Adrenal gland (tissue), 12 donors: ENCODE data around the gene ST6GALNAC3. TPM values are rescaled to one million over a fixed set of nuclear protein-coding genes. Genes with fewer than 3 reads are reported as not detected.

ENCODE experiments used
- DNase-seq, 7 donors: peaks; one replicate each; pipeline ENCODE4 v3.0.0-alpha.2; 2019 to 2020
- H3K27ac ChIP-seq, 5 donors: fragments of 200-600 bp; sonication (generic) in 4 of 5; 1 replicate in 3 of 5; 2 replicates in 2 of 5; pipeline versions ENCODE4 v1.5.1 to v1.8.0; 2016 to 2020; ENCODE audit warnings: mild to moderate bottlenecking in 1 of 5
- H3K27me3 ChIP-seq: fragments of 200-600 bp; 2 replicates; pipeline ENCODE4 v1.8.0; 2021
- H3K36me3 ChIP-seq, 2 donors: fragments of 200-600 bp; replicated peaks in 1 of 2; 1 replicate in 1 of 2; 2 replicates in 1 of 2; pipeline versions ENCODE4 v1.5.1 to v1.8.0; 2018 to 2022
- H3K4me1 ChIP-seq, 2 donors: fragments of 200-600 bp; replicated peaks in 1 of 2; 1 replicate in 1 of 2; 2 replicates in 1 of 2; pipeline versions ENCODE4 v1.5.1 to v1.8.0; 2018 to 2021
- H3K4me3 ChIP-seq, 4 donors: fragments of 200-600 bp; sonication (generic) in 3 of 4; one replicate each; pipeline ENCODE4 v1.5.1; 2016 to 2018
- H3K9me3 ChIP-seq, 3 donors: fragments of 200-600 bp; sonication (generic) in 1 of 3; replicated peaks in 1 of 3; 1 replicate in 2 of 3; 2 replicates in 1 of 3; pipeline versions ENCODE4 v1.5.1 to v1.8.0; 2016 to 2021
- POLR2A ChIP-seq, 2 donors: fragments of 450-650 bp; IDR thresholded peaks; one replicate each; pipeline ENCODE4 v1.6.1; 2017; ENCODE audit warnings: antibody characterized with exemption in 2 of 2, mild to moderate bottlenecking in 2 of 2, moderate library complexity in 1 of 2
- WGBS, 4 donors: extraction: QIAGEN DNeasy Blood & Tissue Kit in 2 of 4; methylation state at CpG; one replicate each; pipeline versions ENCODE4 v1.1.5 to v1.1.7; 2013 to 2017; 5-methylcytosine and 5-hydroxymethylcytosine counted together
- intact Hi-C, 2 donors: fragments of 100-400 bp; cut with DNase I; formaldehyde crosslinking; loops; one replicate each; pipeline versions ENCODE4 v1.14.1 to v1.15.0; 2022 to 2023
- polyA plus RNA-seq, 3 donors: library from polyadenylated mRNA; stranded (reverse); fragments of 200-250 nt in 2 of 3; fragments of 350-450 nt in 1 of 3; fragmentation: Illumina TruSeq in 1 of 3; extraction: RNeasy Lipid Tissue Mini Kit (QIAGEN cat#74804) in 1 of 3; gene quantifications; one replicate each; pipeline ENCODE4 v1.2.3, GENCODE V29; 2013 to 2014
- total RNA-seq, 9 donors: library from RNA; depleted of rRNA in 4 of 9; stranded (reverse); fragments of >200 nt in 4 of 9; fragments of 120-200 nt in 1 of 9; fragmentation: NEBNext Ultra II Directional in 1 of 9; extraction: Animal tissue kit (Norgen Biotek cat#: 25700) in 1 of 9; gene quantifications; one replicate each; pipeline versions ENCODE4 v1.1.0 to v1.2.4, GENCODE V29; 2013 to 2023
- TF ChIP-seq, protein P1 (sequence below), 6 experiments: fragments of 450-650 bp in 4 of 6; fragments of 200-600 bp in 2 of 6; sonication (generic) in 1 of 6; IDR thresholded peaks; 1 replicate in 5 of 6; 2 replicates in 1 of 6; pipeline versions ENCODE4 v1.5.1 to v1.8.0; 2016 to 2021; ENCODE audit warnings: antibody characterized with exemption in 6 of 6, mild to moderate bottlenecking in 2 of 6, moderate library complexity in 1 of 6
- donor health status: healthy with polysubstance abuse.
- donor health status: Bipolar disorder and iron deficiency.
- donor health status: DM: yes; HTN: yes; CAD: no.
- donor health status: DM: no; HTN: no; CAD: no.
- donor health status: DM: no; HTN: no; CAD: no.
- donor health status: DM: yes; HTN: yes; CAD: no.

The ST6GALNAC3 gene
- total and polyA plus RNA-seq, 12 donors: 1.4 to 11.5 (median 5.9) TPM

DNA sequence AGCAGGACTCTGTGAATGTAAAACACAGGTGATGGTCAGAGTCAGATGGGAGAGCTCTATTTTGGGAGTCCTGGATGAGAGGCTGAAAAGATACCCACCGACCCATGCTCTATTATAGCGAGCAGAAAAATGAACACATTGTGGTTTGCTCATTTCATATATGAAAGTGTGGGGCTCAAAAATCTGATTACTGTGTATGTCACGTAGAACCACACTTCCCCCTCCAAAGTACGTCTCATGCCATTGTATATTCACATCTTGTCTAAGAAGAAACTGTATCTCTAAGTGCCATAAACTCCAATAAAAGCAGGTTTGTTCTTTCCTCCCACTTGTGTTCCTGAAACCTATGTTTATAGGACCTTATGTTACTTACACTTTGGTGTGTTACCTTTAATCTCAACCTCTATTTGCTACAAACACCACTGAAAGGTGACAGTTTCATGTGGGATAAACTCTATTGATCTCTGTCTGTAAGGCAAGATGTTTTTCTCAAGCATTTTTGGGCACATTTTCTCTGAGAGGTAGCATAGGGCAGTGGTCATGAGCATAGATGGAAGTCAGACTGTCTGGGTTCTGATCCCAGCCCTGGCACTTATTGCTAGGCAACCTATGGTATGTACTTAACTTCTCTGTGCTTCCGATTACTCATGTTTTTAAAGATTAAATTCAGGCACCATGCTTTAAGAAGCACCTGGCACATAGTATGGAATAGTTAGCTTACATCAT lies 214.4 kb downstream of the ST6GALNAC3 start:
- no peak for TF ChIP-seq POLR2A (IDR thresholded peaks at IDR 0.05)
- TF ChIP-seq, protein P1, sequence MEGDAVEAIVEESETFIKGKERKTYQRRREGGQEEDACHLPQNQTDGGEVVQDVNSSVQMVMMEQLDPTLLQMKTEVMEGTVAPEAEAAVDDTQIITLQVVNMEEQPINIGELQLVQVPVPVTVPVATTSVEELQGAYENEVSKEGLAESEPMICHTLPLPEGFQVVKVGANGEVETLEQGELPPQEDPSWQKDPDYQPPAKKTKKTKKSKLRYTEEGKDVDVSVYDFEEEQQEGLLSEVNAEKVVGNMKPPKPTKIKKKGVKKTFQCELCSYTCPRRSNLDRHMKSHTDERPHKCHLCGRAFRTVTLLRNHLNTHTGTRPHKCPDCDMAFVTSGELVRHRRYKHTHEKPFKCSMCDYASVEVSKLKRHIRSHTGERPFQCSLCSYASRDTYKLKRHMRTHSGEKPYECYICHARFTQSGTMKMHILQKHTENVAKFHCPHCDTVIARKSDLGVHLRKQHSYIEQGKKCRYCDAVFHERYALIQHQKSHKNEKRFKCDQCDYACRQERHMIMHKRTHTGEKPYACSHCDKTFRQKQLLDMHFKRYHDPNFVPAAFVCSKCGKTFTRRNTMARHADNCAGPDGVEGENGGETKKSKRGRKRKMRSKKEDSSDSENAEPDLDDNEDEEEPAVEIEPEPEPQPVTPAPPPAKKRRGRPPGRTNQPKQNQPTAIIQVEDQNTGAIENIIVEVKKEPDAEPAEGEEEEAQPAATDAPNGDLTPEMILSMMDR (IDR thresholded peaks at IDR 0.05): no peak
- Histone ChIP-seq H3K4me1 (no peaks in the 10 kb centered on the region), H3K36me3 (no peaks in the 10 kb centered on the region), H3K27me3 (no peaks in the 10 kb centered on the region), H3K27ac (no peak overlapping the region), H3K9me3 (no peaks in the 10 kb centered on the region), H3K4me3 (no peak overlapping the region)
- WGBS, 4 donors: 85 to 94% (median 90%) methylated on average over 5 of the region's 5 CpGs
- intact Hi-C loops: no loop called here
- no peak for DNase-seq

DNA sequence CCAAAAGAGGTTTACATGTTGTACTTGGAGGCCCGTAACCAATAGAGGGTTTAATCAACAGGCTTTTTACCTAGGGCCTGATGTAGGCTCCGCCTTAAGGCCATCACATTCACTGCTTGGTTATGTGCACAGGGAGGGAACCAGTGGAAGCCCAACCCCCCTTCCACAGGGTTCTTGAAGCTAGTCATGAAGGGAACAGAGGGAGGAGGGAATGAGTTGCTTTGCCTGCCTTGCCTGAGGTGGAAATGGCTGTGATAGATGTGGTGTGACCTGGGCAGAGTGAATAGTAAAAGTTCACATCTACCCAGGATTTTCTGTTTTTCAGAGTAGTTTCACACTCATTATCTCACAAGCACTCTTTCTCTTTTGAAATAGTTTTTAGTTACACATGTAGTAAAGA lies 215.1 kb downstream of the ST6GALNAC3 start:
- intact Hi-C loops: no loop called here
- WGBS, 4 donors: 79 to 100% (median 85%) methylated on average over 2 of the region's 2 CpGs

DNA sequence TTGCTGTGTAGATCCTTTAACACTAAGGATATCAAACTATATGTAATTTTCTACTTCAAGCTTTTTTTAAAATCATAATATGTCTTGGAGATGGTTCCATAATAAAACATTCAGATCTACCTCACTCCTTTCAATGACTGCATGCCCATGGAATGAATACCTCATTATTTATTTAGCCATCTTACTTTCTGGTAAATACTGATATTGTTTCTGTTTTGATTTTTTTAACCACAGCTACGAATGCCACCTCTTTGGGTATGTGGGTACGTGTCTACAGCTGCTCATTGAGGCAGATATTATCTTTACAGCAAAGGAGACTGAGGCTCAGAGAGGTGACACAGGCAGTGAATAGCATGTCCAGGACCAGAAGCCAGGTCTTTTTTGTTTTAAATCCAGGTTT lies 215.7 kb downstream of the ST6GALNAC3 start:
- no peak overlapping the region for H3K27ac ChIP-seq
- H3K27me3 ChIP-seq: no peaks in the 10 kb centered on the region
- TF ChIP-seq, protein P1 (IDR thresholded peaks at IDR 0.05): no peak
- TF ChIP-seq POLR2A (IDR thresholded peaks at IDR 0.05): no peak
- no peaks in the 10 kb centered on the region for H3K4me1 ChIP-seq
- intact Hi-C loops: no loop called here
- H3K36me3 ChIP-seq: no peaks in the 10 kb centered on the region
- 74 to 89% (median 85%) methylated on average over 2 of the region's 2 CpGs for WGBS, 4 donors
- no peak for DNase-seq
- H3K9me3 ChIP-seq: no peaks in the 10 kb centered on the region
- H3K4me3 ChIP-seq: no peak overlapping the region

More for the DNA sequence above, 215.1 kb downstream of the ST6GALNAC3 start:
- no peak for DNase-seq
- Histone ChIP-seq H3K27me3 (no peaks in the 10 kb centered on the region), H3K9me3 (no peaks in the 10 kb centered on the region), H3K4me1 (no peaks in the 10 kb centered on the region), H3K36me3 (no peaks in the 10 kb centered on the region), H3K27ac (no peak overlapping the region), H3K4me3 (no peak overlapping the region)
- TF ChIP-seq, protein P1 (IDR thresholded peaks at IDR 0.05): no peak
- TF ChIP-seq POLR2A (IDR thresholded peaks at IDR 0.05): no peak

DNA sequence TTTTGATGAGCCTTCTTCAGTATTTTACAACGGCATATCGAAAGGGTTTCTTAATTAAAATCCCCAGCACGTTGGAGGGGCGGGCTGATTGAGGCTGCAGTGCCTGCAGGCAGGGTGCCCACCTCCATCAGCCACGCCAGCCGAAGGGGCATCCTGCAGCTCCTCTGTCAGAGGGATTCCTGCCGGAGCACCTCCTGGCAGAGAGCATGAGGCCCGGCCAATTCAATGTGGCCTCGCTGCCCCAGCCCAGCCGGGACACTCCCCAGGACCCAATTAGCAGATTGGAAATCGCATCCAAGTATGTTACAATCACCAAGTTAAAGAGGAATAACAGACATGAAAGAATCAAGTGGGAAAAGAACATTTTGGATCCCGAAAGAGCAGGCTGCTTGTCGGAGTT lies 216.6 kb downstream of the ST6GALNAC3 start:
- H3K4me1 ChIP-seq: no peaks in the 10 kb centered on the region
- no peaks in the 10 kb centered on the region for H3K9me3 ChIP-seq
- no peaks in the 10 kb centered on the region for H3K36me3 ChIP-seq
- no peaks in the 10 kb centered on the region for H3K27me3 ChIP-seq
- no peak overlapping the region for H3K27ac ChIP-seq
- intact Hi-C loops: no loop called here
- TF ChIP-seq, protein P1 (IDR thresholded peaks at IDR 0.05): no peak
- no peak for TF ChIP-seq POLR2A (IDR thresholded peaks at IDR 0.05)
- 87 to 93% (median 90%) methylated on average over 13 of the region's 13 CpGs for WGBS, 4 donors
- DNase-seq: no peak
- H3K4me3 ChIP-seq: no peak overlapping the region
